Epithelial cell of esophagus (primary cell): ENCODE data around the gene ERO1B.
"Not testable (repeated sequence)": the region's sequence is repeated elsewhere in the genome, so short reads cannot be mapped to it uniquely, and the experiment has no call there.

Experiments
- DNase-seq: peaks from one replicate; pipeline ENCODE4 v3.0.0; 2010; ENCODE audit warnings: low read depth
- H3K4me3 ChIP-seq: 2 replicates; pipeline ENCODE4 v1.5.1; 2011; ENCODE audit warnings: mild to moderate bottlenecking, low read length, control low read depth
- TF ChIP-seq, protein P1 (sequence below): IDR thresholded peaks from 2 replicates; pipeline ENCODE4 v1.5.1; 2011; ENCODE audit warnings: low read depth, mild to moderate bottlenecking, low read length, control low read depth, inconsistent platforms; ENCODE audit not compliant: insufficient read depth; ENCODE audit errors: missing control alignments

ERO1B gene

DNA sequence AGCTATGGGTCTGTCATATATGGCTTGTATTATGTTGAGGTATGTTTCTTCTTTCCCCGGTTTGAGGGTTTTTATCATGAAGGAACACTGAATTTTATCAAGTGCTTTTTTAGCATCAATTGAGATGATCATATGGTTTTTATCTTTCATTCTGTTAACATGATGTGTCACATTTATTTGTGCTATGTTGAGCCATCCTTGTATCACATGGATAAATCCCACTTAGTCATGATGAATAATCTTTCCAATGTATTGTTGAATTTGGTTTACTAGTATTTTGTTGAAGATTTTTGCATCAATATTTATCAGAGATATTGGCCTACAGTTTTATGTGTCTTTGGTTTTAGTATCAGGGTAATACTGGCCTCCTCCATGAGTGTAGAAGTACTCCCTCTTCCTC lies 77.7 kb downstream of the ERO1B start:
- TF ChIP-seq, protein P1, sequence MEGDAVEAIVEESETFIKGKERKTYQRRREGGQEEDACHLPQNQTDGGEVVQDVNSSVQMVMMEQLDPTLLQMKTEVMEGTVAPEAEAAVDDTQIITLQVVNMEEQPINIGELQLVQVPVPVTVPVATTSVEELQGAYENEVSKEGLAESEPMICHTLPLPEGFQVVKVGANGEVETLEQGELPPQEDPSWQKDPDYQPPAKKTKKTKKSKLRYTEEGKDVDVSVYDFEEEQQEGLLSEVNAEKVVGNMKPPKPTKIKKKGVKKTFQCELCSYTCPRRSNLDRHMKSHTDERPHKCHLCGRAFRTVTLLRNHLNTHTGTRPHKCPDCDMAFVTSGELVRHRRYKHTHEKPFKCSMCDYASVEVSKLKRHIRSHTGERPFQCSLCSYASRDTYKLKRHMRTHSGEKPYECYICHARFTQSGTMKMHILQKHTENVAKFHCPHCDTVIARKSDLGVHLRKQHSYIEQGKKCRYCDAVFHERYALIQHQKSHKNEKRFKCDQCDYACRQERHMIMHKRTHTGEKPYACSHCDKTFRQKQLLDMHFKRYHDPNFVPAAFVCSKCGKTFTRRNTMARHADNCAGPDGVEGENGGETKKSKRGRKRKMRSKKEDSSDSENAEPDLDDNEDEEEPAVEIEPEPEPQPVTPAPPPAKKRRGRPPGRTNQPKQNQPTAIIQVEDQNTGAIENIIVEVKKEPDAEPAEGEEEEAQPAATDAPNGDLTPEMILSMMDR: no peak
- H3K4me3 ChIP-seq: no peak overlapping the region
- peak; percentile 40 for DNase-seq

DNA sequence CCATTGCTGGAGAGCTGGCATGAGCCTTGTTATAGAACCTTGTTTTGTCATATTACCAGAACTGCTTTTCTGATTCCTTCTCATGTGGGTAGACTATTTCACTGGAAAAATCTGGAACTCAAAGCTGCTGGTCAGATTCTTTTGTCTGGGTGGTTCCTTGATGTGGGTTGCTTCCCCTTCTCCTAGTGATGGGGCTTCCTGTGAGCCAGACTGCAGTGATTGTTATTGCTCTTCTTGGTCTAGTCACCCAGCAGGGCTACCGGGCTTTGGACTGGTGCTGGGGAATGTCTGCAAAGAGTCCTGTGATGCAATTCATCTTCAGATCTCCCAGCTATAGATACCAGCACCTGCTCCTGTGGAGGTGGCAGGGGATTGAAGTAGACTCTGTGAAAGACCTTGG lies 80.0 kb downstream of the ERO1B start:
- no peak overlapping the region for H3K4me3 ChIP-seq
- no peak for DNase-seq
- TF ChIP-seq, protein P1: no peak

DNA sequence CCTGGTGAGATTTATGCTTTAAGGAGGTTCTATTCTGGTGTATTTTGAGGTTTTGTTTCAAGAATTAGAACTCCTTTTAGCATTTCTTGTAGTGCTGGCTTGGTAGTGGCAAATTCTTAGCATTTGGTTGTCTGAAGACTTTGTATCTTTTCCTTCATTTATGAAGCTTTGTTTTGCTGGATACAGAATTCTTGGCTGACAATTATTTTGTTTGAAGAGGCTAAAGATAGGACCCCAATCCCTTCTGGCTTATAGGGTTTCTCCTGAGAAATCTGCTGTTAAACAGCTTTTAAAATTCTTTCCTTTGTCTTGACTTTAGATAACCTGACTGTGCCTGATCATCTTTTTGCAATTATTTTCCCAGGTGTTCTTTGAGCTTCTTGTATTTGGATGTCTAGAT lies 80.8 kb downstream of the ERO1B start:
- DNase-seq: no peak
- TF ChIP-seq, protein P1: no peak
- no peak overlapping the region for H3K4me3 ChIP-seq

DNA sequence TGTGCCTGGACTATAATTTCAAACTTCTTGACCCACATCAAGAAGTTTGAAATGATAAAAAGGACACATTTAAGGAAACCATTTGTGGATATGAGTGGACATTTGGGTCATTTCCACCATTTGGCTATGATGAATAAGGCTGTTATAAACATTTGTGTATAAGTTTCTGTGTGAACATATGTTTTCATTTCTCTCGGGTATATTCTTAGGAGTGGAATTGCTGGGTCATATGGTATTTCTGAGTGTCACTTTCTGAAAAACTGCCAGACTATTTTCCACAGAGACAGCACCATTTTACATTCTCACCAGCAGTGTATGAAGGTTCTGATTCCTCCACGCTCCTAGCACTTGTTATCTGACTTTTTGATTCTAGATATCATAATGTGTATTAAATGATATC lies 88.6 kb downstream of the ERO1B start:
- DNase-seq: no peak
- TF ChIP-seq, protein P1: no peak
- no peak overlapping the region for H3K4me3 ChIP-seq

DNA sequence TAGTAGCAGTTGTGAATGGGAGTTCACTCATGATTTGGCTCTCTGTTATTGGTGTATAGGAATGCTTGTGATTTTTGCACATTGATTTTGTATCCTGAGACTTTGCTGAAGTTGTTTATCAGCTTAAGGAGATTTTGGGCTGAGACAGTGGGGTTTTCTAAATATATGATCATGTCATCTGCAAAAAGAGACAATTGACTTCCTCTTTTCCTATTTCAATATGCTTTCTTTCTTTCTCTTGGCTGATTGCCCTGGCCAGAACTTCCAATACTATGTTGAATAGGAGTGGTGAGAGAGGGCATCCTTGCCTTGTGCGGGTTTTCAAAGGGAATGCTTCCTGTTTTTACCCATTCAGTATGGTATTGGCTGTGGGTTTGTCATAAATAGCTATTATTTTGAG lies 93.7 kb downstream of the ERO1B start:
- not testable (repeated sequence) for H3K4me3 ChIP-seq, DNase-seq

DNA sequence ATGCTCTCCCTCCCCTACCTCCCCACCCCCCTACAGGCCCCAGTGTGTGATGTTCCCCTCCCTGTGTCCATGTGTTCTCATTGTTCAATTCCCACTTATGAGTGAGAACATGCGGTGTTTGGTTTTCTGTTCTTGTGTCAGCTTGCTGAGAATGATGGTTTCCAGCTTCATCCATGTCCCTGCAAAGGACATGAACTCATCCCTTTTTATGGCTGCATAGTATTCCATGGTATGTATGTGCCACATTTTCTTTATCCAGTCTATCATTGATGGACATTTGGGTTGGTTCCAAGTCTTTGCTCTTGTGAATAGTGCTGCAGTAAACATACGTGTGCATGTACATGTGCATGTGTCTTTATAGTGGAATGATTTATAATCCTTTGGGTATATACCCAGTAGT lies 95.3 kb downstream of the ERO1B start:
- not testable (repeated sequence) for DNase-seq, H3K4me3 ChIP-seq

DNA sequence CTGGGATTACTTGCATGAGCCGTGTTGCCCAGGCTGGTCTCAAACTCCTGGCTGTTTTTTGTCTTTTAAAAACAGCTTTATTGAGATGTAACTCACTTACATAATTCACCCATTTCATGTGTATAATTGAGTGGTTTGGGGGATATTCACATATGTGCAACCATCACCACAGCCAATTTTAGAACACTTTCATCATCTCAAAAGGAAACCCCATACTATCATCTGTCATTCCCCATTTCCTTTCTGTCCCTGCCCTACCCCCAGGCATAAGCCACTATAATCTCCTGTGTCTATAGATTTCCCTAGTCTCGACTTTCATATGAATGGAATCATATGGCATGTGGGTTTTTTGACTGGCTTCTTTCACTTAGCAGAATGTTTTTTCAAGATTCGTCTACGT lies 96.1 kb downstream of the ERO1B start:
- H3K4me3 ChIP-seq: no peak overlapping the region
- TF ChIP-seq, protein P1: no peak
- DNase-seq: no peak

DNA sequence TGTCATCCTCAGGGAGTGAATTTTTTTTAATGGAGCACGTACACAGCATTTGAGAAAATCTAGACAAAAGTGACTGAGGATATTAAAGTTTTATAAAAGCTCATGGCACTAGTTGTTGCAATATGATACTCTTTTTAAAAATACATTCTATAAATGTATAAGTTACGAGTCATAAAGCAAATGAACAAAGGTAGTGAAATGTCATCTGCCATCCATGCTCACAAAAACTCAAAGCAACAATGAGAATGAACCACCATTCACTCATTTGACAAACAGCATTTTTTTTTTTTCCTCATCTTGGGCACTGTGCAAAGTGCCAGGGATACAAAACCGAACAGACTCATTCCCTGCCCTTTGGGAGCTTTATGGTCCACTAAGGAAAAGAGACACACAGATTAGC lies 100.7 kb downstream of the ERO1B start:
- TF ChIP-seq, protein P1: no peak
- DNase-seq: peak; percentile 16
- H3K4me3 ChIP-seq: no peak overlapping the region
